Stimulated activated naive CD8-positive, alpha-beta T cell treated with anti-CD3 and anti-CD28 coated beads, Interleukin-15, Interleukin-2, amounts not matched to agents 100 ng/mL and 50 ng/mL, for 24 hours (primary cell): ENCODE results near the gene NEK2.
"Not testable (repeated sequence)": the region's sequence is repeated elsewhere in the genome, so short reads cannot be mapped to it uniquely, and the experiment has no call there.

Experiments used
- H3K27ac Mint-ChIP-seq: one replicate; pipeline ENCODE4 v1.8.0; 2021; ENCODE audit warnings: mild to moderate bottlenecking, mixed read lengths
- H3K27me3 Mint-ChIP-seq: one replicate; pipeline ENCODE4 v1.8.0; 2021; ENCODE audit warnings: mixed read lengths
- H3K36me3 Mint-ChIP-seq: one replicate; pipeline ENCODE4 v1.8.0; 2021; ENCODE audit warnings: low read depth, mixed read lengths
- H3K4me1 Mint-ChIP-seq: one replicate; pipeline ENCODE4 v1.8.0; 2021; ENCODE audit warnings: low read depth, mixed read lengths
- H3K4me3 Mint-ChIP-seq: one replicate; pipeline ENCODE4 v1.8.0; 2021; ENCODE audit warnings: mild to moderate bottlenecking, mixed read lengths
- H3K9me3 Mint-ChIP-seq: one replicate; pipeline ENCODE4 v1.8.0; 2021; ENCODE audit warnings: mixed read lengths

The NEK2 gene

DNA sequence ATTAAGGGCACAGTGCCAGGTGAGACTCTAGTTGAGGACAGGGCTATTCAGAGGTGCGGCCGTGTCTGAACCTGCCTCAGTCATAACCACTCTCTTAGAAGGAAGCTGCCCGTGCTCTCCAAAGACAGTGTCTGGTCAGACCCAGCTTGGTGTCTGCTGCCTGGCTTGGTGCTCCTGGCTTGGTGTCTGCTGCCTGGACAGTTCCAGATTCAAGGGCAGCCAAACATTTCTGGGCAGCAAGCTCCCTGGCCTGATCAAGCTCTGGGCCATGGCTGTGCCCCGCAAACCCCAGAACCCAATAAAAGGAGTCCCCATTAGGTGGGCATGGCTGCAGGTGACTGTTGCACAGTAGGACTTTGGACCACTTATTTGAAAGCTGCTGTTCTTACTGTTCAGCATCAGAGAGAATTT, 27.7 kb downstream of the NEK2 start:
- Mint-ChIP-seq H3K27ac (no peak overlapping the region), H3K4me1 (peaks cover 10% of the 10 kb centered on the region), H3K36me3 (no peaks in the 10 kb centered on the region), H3K4me3 (no peak overlapping the region), H3K9me3 (no peaks in the 10 kb centered on the region), H3K27me3 (peaks cover 3% of the 10 kb centered on the region)

DNA sequence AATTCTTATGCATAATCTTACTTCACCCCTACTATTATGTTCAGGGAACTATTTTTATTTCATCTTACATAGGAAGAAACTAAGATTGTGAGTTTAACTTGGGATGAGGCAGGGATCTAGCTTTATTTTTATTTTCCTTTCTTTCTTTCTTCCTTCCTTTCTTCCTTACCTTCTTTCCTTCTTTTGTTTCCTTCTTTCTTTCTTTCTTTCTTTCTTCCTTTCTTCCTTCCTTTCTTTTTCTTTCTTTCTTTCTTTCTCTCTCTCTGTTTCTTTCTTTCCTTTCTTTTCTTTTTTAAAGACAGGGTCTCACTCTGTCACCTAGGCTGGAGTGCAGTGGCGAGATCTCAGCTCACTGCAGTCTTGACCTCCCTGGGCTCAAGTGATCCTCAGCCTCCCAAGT, 28.9 kb downstream of the NEK2 start:
- no peaks in the 10 kb centered on the region for H3K36me3 Mint-ChIP-seq
- H3K9me3 Mint-ChIP-seq, result no peaks in the 10 kb centered on the region
- no peak overlapping the region for H3K4me3 Mint-ChIP-seq
- no peak overlapping the region for H3K27ac Mint-ChIP-seq
- H3K27me3 Mint-ChIP-seq, result peaks cover 3% of the 10 kb centered on the region
- peaks cover 10% of the 10 kb centered on the region for H3K4me1 Mint-ChIP-seq

DNA sequence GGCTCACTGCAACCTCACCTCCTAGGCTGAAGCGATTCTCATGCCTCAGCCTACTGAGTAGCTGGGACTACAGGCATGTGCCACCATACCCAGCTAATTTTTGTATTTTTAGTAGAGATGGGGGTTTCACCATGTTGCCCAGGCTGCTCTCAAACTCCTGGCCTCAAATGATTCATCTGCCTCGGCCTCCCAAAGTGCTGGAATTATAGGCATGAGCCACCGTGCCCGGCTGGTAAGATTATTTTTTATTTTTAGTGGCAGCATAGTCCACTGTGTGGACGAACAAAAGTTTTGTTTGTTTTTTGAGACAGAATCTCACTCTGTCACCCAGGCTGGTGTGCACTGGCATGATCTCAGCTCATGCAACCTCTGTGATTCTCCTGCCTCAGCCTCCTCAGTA, 29.8 kb downstream of the NEK2 start:
- H3K36me3 Mint-ChIP-seq, result not testable (repeated sequence)

DNA sequence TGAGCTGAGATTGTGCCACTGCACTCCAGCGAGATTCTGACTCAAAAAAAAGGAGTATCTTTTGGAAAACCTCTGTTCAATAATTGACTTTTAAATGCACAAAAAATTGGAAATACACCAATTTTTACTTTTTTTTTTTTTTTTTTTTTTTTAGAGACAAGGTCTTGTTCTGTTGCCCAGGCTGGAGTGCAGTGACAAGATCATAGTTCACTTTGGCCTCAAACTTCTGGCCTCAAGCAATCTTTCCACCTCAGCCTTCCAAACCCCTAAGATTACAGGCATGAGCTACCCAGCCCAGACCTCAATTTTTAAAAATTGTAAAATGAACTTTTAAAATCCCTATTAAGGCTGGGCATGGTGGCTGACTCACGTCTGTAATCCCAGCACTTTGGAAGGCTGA, 30.8 kb downstream of the NEK2 start:
- Mint-ChIP-seq H3K27me3 (no peaks in the 10 kb centered on the region), H3K9me3 (no peaks in the 10 kb centered on the region), H3K4me1 (peaks cover 10% of the 10 kb centered on the region), H3K27ac (no peak overlapping the region), H3K36me3 (no peaks in the 10 kb centered on the region), H3K4me3 (no peak overlapping the region)

More for the DNA sequence above, 29.8 kb downstream of the NEK2 start:
- not testable (repeated sequence) for H3K9me3 Mint-ChIP-seq, H3K27ac Mint-ChIP-seq, H3K4me3 Mint-ChIP-seq, H3K27me3 Mint-ChIP-seq
- peaks cover 10% of the 10 kb centered on the region for H3K4me1 Mint-ChIP-seq

DNA sequence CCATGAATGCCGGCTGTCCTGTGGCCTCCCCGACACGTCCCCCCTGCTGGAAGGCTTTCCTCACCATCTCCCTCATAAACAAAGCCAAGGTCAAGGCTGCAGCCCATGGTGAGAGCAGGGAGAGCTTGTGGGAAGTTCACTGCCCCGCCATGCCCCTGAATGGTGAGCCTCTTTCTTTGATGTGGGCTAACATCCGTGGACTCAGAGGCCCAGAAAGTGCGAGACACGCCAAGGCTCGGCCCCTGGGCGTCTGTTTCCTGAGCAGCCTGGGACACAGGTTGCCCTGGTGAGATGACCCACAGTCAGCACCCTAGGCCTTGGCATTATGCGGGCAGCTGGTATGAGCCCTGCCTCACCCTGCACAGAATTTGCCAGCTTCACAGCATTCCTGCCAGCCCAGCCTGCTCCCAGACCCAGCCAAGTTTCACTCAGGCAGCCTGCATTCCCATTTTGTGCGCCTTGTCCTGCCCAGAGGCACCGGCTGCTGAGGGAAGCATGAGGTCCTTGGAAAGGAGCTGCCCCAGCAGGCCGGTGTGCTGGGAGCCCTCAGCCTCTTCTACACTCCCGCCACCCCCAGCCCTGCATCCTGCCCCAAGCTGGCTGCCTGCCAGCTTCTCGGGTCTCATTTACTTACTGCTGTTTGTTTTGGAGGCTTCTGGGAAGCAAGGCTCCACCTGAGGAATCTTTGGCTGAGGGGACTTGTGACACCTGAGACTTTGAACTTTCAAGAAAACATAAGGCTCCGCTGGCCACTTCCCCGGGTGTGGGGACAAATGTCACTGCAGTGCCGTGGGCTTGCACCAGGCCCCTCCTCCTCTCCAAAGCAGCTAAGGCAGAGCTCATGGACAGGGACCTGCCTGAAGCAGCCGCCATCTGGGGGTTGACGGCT, 31.9 kb downstream of the NEK2 start:
- Mint-ChIP-seq H3K4me1 (peaks cover 10% of the 10 kb centered on the region), H3K27me3 (no peaks in the 10 kb centered on the region), H3K27ac (no peak overlapping the region), H3K9me3 (no peaks in the 10 kb centered on the region), H3K36me3 (no peaks in the 10 kb centered on the region), H3K4me3 (no peak overlapping the region)

DNA sequence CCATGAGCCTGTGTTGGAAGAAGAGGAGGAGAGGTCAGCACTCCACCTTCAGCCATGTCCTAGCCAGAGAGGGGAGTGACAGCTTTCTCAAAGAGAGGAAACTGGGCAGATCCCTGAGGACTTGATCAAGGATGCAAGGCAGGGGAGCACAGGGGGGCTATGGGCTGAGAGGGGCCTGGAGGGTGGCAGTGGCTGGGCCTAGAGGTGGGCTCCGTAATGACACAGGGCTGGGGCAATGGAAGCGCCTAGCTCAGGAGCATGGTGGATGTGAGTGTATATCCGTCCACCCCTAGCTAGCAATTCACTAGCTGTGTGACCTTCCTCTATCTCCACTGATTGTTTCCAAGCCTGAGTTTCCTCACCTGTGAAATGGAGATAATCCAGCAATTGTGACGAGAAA, 32.6 kb downstream of the NEK2 start:
- Mint-ChIP-seq H3K4me1 (peaks cover 10% of the 10 kb centered on the region), H3K9me3 (no peaks in the 10 kb centered on the region), H3K27ac (no peak overlapping the region), H3K4me3 (no peak overlapping the region), H3K36me3 (no peaks in the 10 kb centered on the region), H3K27me3 (no peaks in the 10 kb centered on the region)

DNA sequence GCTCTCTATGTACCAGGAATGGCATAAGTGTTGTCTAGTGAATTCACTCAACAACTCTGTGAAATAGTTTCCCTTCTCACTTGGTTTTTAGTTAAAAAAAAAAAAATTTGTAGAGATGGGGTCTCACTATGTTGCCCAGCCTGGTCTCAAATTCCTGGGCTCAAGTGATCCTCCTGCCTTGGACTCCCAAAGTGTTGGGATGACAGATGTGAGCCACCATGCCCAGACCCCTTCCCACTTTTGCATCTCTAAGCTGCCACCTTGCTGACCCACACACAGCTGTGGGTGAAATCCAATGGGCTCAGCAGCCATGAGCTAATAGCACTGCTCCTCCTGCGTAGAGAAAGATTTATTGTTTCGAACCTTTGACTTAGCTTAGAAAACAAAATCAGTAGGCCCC, 33.5 kb downstream of the NEK2 start:
- Mint-ChIP-seq H3K36me3 (no peaks in the 10 kb centered on the region), H3K27ac (no peak overlapping the region), H3K4me3 (no peak overlapping the region), H3K9me3 (no peaks in the 10 kb centered on the region), H3K4me1 (peaks cover 10% of the 10 kb centered on the region), H3K27me3 (no peaks in the 10 kb centered on the region)

DNA sequence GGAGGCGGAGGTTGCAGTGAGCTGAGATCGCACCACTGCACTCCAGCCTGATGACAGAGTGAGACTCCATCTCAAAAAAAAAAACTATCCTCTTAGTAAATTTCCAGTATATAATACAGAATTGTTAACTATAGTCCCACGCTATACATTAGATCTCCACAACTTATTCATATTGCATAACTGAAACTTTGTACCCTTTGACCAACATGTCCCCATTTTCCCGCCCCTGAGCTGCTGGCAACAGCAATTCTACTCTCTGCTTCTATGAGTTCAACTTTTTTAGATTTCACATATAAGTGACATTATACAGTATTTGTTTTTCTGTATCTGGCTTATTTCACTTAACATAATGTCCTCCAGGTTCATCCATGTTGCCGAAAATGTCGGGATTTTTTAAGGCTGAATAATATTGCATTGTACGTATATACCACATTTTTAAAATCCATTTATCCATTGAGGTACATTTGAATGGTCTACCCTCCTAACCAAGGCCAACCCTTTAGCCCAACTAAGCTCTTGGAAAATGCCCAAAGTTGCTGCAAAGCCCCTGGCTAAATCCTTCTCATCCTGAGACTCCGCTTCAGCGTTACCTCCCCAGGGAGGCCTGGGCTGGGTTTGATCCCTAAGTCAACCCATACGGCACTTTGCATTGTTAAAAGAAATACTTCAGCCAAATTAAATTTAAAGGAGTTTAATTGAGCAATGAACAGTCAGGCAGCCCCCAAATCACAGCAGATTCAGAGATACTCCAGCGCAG, 34.2 kb downstream of the NEK2 start:
- Mint-ChIP-seq H3K4me3 (no peak overlapping the region), H3K36me3 (no peaks in the 10 kb centered on the region), H3K27me3 (no peaks in the 10 kb centered on the region), H3K27ac (no peak overlapping the region), H3K9me3 (no peaks in the 10 kb centered on the region), H3K4me1 (peaks cover 10% of the 10 kb centered on the region)

DNA sequence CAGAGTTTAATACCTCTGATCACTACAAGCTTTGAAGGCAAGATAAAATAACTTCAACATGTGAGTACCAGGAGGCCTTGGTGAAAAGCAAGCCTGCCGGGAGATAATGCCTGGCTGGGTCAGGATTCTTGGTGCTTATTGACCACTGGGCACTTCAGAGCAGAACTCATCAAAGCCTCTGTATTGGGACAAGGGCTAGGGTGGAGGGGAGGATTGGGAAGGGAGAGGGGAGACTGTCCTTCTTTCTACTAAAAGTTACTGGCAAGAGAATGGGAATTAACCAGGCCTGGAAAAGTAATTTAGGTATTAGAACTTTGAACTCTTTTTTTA, 35.2 kb downstream of the NEK2 start:
- H3K4me1 Mint-ChIP-seq, result peaks cover 10% of the 10 kb centered on the region
- no peaks in the 10 kb centered on the region for H3K36me3 Mint-ChIP-seq

DNA sequence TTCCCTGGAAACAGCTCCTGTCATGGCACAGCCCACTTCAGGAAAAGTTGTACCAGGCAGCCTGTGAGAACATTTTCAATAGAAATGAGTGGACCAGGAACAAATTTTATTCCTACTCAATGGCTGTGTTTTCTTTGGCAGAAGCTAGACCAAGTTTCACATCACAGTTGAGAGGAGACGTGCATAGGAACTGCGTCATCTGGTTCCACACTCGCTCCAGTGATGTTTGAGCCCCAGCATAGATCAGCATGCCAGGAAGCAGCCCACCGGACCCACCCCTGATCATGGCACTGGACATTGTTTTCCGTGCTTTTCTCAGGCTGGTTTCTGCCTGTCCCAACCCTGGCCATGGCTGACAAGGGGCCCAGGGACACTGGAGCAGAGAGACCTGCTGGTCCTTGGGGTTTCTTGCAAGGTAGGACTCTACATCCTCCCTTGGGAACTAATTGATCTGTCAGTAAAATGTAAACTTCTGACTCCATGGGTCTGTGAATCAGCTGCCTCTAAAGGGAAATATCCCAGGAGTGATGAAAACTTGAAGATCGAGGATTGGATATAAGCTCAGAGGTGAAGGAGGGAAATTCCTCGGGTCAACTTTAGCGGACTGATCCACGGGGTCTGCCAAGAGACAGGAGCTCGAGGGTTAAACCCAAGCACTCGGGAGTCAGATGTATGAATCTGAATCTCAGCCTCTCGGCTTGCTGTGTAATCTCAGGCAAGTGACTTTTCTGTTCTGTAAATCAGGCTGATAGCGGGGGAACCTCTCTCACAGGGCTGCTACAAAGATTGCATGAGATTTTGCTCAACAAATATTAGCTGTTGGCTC, 35.7 kb downstream of the NEK2 start:
- Mint-ChIP-seq H3K9me3 (no peaks in the 10 kb centered on the region), H3K27ac (no peak overlapping the region), H3K4me3 (no peak overlapping the region), H3K36me3 (no peaks in the 10 kb centered on the region), H3K27me3 (no peaks in the 10 kb centered on the region), H3K4me1 (peaks cover 10% of the 10 kb centered on the region)

More for the DNA sequence above, 35.2 kb downstream of the NEK2 start:
- Mint-ChIP-seq H3K27me3 (no peaks in the 10 kb centered on the region), H3K9me3 (no peaks in the 10 kb centered on the region), H3K4me3 (no peak overlapping the region), H3K27ac (no peak overlapping the region)

DNA sequence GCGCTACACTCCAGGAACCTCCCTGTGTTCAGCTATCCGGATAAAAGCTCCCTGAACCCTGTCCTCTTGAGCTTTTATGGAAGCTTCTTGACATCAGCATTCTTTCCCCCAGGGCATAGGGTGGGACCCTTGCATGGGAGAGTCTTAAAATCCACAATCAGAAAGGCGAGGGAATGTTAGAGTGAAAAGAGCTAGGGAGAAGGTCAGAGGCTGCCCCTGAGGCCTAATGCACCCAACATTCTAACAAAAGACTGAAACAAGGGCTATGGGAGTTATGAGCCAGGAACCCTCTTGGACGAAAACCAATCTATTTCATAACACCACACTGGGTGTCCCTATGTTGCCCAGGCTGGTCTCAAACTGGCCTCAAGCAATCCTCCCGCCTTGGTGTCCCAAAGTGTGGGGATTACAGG, 36.7 kb downstream of the NEK2 start:
- H3K9me3 Mint-ChIP-seq, result no peaks in the 10 kb centered on the region

DNA sequence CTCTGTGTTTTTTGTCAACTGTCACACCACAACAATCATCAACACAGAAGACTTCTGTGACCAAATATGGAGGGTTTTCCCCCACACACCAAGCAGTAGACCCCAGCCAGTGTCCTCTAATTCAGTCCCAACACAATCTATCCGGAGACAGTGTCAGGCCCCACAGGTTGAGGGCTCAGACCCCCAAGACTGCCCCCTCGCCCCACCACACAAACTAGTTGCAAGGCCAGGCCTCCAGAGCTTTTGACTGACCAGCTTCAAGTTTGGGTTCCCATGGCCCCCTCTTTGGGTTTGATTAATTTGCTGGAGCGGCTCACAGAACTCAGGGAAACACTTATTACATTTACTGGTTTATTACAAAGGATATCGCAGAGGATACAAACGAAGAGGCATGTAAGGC, 37.2 kb downstream of the NEK2 start:
- Mint-ChIP-seq H3K27ac (no peak overlapping the region), H3K36me3 (no peaks in the 10 kb centered on the region), H3K4me1 (peaks cover under 1% of the 10 kb centered on the region), H3K4me3 (no peak overlapping the region), H3K9me3 (no peaks in the 10 kb centered on the region), H3K27me3 (no peaks in the 10 kb centered on the region)

More for the DNA sequence above, 36.7 kb downstream of the NEK2 start:
- Mint-ChIP-seq H3K4me1 (peaks cover 5% of the 10 kb centered on the region), H3K27ac (no peak overlapping the region), H3K4me3 (no peak overlapping the region), H3K27me3 (no peaks in the 10 kb centered on the region), H3K36me3 (no peaks in the 10 kb centered on the region)

DNA sequence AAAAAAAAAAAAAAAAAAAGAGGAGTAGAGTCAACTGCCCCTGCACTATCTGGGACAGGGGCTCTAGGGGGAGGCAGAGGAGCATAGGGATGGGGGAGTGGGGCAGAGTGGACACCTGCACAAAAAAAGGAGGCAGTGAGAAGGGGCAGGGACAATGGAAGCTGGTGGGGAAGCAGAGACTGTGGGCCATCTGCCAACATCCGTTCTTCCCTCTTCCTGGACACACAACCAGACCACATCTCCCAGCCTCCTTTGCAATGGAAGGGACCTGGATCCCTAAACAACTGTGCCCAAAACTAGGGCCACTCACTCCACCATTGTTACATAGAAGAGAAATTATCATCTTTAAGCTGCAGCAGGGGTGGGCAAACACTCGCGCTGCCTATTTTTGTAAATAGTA, 38.4 kb downstream of the NEK2 start:
- Mint-ChIP-seq H3K36me3 (no peaks in the 10 kb centered on the region), H3K4me3 (no peak overlapping the region), H3K4me1 (peaks cover 3% of the 10 kb centered on the region), H3K9me3 (no peaks in the 10 kb centered on the region), H3K27ac (no peak overlapping the region), H3K27me3 (no peaks in the 10 kb centered on the region)

DNA sequence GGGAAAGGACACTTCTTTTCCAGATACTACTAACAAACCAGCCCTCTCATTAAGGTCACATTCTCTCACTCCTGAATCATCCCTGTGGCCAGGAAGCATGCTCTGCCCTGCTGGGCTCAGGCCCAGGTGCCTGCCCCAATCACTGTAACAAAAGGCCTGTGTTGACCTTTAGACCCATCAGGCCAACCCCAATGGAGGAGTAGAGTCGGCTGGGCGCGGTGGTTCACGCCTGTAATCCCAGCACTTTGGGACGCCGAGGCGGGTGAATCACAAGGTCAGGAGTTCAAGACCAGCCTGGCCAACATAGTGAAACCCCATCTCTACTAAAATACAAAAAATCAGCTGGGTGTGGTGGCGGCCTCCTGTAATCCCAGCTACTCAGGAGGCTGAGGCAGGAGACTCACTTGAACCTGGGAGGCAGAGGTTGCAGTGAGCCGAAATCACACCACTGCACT, 38.8 kb downstream of the NEK2 start:
- H3K4me1 Mint-ChIP-seq, H3K27me3 Mint-ChIP-seq, H3K27ac Mint-ChIP-seq, H3K4me3 Mint-ChIP-seq, H3K36me3 Mint-ChIP-seq, H3K9me3 Mint-ChIP-seq: not testable (repeated sequence)
